HPDE6-E6E7 (cell line): ENCODE measurements around the gene C1QTNF5.
A peak's percentile ranks its signal among the peaks of the same experiment; 100 is the strongest.

Source experiments
- DNase-seq: peaks from one replicate; pipeline ENCODE4 v3.0.0; 2011; ENCODE audit warnings: missing footprints; ENCODE audit errors: extremely low spot score

Gene C1QTNF5

DNA sequence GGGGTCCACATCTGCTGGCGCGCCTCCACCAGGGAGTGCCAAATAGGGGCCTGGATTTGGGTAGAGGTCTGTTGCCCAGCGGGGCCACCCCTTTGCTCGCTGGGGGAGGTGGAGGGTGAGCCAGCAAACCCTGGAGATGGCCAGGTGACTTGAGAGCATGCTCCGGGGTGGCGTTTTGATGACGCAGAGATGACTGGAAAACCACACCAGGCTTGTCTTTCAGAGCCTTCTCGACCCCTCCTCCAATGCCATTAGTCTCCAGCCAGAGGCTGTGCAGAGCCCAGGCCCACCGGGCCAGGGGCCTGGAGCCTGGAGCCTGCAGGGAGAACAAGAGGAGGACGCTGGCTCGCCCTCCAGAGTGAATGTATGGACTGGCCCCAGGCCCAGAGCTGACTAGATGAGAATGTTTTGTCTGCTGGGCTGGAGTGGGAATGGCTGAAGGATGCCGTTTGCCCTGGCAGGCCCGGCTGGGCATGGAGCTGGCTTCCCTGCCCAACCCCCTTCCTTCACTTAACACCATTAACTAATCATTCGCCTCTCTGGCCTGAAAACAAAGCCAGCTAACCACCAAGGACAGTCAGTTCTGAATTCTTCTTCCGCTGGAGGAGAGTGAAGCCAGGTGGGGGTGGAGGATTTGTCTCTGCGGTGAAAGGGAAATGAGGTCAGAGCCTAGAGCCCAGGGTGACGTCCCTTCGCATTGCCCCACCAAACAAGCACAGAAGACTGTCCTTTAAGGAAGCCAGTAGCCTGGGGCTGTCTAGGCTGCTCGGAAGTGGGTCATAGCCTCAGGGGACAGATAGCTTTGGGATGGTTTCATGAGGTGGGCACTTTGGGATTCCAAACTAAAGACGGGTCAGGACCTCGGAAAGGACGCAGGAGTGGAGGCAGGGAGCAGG lies 22.2 kb downstream of the C1QTNF5 start:
- peak; percentile 75 for DNase-seq

DNA sequence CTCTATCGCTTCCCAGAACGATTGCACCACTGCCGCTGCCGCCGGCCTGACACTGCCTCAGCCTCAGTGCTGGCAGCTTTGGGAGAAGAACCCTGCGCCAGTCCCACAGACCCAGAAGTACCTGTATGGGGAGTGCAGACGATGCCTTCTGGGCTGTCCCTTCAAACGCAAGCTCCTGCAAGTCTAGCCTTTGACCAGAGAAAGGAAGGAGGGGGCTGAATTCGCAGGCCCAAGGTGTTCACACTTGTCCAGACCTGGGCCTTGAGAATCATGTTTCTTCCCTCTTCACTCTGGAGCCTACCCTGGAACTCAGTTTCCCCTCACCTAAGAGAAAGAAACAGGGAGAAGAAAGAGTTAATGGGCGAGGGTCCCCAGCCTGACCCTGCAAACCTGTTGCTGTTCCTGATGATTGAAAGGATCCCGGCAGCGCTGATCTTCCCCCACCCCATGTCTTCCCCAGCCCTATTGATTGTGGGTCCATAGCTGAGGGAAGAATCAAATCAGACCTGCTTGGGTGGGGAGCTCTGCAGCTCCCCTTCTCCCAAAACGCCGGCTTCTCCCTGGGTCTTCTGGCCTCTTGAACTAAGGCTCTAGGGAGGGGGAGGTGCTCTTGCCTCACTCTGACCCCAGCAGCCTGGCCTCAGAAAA lies 23.0 kb downstream of the C1QTNF5 start:
- DNase-seq = no peak

DNA sequence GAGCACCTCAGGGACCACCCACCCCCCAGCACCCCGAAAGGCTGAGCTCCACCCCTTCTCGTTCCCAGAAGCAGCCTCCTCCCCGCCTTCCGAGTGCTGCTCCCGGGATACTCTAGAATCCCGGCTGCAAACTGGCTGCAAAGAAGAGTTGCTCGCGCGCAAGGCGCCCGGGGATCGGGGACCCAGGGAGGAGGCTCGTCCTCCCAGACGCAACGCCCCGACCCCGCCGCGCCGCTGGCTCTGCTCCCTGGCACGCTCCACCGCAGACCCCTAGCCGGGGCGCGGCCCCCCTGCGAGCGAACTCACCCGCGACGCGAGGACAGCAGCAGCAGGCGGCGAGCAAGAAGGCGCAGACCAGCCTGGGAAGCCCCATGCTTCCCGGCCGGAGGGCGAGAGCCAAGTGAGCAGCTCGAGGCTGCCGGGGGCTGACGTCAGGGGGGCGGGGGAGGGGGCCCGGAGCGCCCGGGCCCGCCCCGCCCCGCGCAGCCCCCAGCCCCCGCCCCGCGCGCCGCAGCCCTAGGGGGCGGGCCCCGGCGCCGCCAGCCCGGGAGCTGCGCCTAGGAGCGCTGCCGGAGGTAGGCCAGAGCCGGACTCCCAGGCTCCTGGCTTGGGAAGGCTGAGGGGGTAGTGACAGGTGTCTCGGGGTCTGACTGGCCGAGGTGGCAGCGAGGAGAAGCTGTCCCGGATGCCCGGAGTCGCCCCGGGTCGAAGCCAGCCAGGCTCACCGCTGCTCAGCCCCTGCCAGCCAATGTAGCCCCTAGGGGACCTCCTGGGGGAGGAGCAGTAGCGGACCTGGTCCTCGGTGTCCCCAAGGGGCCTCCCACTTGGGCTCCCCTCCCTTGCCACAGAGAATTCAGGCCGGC lies 23.7 kb downstream of the C1QTNF5 start, which contains the start of gene MCAM:
TSS of gene MCAM (minus strand) at position 402 of the 863 bp plus-strand sequence. CDS start at position 373, 29 bp downstream.
- DNase-seq = no peak

DNA sequence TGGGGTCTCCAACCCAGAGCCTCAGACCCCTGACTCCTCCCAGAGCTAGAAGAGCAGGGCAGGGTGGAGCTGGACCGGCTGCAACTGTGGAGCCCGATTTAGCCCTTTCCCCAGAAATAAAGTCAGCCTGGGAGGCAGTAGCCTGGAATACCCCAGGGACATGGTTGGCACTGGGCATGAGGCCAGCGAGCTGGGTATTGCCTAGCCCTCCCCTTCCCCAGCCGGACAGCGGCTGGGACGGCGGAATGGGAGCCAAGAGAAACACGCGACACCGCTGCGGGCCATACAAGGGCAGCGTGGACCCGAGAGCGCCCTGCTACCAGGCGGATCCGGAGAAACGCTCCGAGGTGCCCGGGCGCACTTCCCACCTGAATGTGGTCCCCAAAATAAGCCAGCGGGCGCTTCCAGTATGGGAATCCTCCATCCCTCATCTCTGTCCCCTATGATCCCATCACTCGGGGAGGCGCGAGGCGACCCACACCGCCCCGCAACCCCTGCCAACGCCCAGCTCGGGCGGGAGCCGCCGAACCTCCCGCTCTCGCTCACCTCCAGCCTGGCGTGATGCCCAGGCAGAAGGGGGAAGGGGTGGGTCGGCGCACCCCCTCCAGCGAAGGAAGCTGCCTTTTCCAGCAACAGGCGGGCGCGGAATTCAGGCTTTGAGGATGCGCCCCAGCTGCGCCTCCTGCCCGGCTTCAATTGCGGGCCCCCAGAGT lies 24.5 kb downstream of the C1QTNF5 start:
- no peak for DNase-seq

DNA sequence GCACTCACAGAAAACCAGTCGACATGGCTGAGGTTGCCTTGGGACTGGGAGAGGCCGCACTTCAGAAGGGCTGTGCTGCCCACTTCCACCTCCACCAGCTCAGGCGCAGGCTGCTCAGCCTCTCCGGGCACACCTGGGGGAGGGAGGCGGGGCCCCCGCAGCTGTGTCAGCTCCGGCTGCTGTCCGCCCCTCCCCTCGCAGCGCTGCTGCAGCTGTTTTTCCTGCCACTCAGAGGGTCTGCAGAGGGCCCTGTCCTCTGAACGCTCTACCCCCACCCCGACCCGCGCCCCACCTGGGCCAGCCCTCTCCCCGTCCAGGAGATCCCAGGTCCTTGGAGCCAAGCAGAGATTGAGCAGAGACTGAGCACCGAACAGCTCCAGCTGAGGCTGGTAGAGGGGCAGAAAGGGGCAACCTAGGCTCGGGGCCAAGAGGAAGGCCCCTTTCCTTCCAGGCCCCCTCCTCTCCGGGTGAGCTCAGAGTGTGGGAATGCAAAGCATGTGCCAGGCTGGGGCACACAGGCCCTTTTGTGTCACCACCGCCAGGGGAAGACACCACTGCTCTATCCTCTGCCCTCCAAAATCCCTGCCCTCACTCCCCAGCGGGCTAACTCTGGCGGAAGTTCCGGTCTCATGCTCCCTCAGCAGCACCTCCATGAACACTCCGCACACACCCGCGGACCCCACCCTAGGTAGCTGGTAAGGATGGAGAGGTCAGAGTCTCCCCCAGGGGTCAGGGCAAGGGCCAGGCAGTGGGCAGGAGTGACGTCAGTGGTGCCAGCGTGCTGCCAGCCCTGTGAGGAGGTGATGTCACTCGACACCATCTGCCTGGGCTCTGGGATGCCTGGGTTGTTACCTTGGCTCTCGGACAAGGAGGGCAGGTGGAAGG lies 25.3 kb downstream of the C1QTNF5 start:
- no peak for DNase-seq

DNA sequence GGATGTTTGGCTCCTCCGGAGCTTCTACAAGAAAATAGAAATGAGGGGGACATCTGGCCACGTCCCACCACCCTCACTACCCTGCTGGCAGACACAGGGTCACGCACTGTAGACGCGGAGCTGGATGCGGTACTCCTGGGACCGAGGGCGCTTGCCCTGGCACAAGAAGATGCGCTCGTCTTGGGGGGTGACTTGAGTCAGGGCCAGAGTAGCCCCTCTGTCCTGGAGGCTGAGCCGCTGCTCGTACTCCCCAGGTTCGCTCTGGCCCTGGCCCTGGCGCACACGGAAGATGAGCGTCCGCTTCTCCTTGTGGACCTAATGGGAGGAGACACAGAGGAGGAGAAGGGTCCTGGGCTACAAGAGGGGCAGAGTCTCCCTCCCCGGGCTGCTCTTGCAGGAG lies 26.0 kb downstream of the C1QTNF5 start:
- no peak for DNase-seq

DNA sequence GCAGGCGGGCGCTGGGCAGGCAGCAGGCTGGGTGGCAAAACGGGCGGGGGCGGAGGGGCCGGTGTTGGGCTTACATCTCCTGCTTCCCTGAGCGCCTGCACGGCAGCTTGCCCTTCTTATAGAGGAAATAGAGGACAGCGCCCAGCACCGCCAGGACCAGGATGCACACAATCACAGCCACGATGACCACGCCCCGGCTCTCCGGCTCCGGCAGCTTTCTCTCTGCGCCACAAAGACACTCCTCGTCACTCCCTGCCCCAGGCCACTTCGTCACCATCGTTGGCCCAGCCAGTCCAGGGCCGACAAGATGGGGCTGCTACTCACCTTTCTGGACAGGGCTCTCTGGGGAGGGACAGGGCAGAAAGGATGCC lies 30.0 kb downstream of the C1QTNF5 start:
- no peak for DNase-seq

DNA sequence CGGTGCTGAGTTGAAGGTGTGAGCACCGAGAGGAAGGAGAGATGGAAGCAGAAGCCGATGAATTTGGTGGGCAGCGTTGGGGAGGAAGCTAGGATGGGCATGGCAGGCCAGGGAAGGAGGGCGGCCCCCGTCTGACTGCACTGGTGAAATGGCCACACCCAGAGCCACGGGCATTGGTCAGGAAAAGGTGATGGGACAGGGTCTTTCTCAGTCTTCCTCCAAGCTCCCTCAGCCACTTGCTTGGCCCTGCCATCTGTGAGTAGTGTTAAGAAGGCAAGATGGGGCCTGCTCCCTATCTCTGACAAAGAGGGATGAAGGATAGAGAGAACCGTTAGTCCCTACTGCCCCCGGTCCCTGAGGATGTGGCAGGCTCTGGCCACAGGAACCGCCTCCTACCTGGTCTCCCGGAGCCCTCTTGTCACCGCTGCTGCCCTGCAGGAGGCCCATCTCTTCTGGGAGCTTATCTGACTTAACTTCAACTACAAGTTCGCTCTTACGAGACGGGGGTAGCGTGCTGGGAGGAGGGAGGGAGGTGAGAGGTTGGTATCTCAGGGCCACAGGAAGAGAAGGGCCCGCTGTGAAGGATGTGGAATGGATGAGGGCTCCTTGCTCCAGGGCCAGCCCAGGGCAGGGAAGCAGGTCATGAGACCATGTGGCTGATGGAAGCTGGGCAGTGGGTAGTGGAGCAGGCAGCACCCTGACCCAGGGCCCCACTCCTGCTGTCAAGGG lies 30.6 kb downstream of the C1QTNF5 start:
- no peak for DNase-seq

DNA sequence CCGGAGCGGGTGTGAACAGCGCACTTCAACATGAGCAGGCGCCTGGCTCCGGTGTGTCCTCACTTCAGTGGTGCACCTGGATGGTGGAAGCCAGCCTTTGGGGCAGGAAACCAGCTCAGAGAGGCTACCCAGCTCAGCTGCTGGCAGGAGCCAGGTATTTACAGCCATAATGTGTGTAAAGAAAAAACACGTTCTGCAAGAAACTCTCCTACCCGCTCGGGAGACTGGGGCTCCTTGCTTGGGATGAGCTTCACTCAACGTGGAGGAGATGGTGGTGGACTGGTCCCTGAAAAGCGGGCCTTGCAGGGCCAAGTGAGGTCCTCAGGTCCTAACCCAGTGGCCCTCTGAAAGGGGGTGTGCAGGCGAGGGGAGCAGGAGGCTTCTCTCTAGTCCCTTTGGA lies 31.3 kb downstream of the C1QTNF5 start:
- DNase-seq = no peak

DNA sequence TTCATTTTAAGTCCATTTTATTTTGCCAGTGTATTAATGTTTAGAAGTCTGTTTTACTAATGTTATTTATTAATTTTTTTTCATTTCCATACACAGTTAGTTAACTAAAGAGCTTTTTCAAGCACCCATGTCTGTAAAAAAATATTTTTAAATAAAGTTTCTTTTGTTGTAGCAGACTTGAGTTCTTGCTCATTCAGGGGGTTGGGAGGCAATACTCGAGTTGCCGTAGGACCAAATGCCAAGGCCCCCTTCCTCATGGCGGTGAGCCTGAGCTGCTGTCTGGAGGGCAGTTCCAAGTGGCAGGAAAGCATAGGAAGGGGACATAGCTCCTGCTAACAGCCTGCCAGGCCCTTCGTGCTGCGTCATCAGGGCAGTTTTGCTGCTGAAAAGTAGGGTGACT lies 32.7 kb downstream of the C1QTNF5 start:
- DNase-seq = no peak

DNA sequence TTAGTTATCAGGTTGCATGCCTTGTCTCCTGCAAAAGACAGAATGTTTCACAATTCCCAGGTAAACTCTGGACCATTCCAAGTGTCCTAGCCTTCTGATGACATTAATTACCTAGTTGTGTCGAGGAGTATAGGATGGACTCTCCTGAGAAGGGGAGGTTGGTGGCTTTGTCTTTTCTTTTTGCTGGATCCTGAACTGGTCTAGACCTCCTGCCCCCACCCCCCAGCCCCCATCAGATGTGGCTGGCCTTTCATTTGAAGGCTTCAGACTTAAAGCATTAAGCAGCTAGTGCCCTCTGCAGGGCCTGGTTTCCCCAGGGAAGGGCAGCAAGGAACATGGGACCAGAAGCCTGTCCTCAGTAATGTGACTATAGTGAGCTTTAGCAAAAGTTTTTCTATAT lies 33.5 kb downstream of the C1QTNF5 start:
- no peak for DNase-seq

DNA sequence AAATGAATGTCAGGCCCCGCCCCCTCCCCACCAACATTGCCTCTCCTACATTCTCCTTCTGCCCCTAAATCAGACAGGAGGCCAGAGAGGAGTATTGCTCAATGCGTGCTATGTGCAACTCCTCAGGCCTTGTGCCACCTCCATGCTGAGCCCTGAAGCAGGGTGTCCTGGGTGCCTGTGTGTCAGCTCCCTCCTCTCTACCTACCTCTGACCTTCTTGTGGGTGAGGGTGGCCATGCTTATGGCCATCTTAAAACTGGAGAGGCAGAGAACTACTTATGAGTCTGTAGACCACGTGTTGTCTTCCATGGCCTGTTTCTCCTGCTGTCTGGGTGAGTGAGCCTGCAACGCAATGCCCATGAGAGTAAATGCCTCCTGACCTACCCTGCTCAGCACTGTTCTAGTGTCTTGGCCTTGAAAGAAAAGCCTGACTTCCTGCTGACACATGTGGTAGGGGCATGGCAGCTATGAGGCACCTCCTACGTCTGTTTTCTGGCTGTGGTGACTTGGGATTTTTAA lies 34.3 kb downstream of the C1QTNF5 start:
- no peak for DNase-seq

DNA sequence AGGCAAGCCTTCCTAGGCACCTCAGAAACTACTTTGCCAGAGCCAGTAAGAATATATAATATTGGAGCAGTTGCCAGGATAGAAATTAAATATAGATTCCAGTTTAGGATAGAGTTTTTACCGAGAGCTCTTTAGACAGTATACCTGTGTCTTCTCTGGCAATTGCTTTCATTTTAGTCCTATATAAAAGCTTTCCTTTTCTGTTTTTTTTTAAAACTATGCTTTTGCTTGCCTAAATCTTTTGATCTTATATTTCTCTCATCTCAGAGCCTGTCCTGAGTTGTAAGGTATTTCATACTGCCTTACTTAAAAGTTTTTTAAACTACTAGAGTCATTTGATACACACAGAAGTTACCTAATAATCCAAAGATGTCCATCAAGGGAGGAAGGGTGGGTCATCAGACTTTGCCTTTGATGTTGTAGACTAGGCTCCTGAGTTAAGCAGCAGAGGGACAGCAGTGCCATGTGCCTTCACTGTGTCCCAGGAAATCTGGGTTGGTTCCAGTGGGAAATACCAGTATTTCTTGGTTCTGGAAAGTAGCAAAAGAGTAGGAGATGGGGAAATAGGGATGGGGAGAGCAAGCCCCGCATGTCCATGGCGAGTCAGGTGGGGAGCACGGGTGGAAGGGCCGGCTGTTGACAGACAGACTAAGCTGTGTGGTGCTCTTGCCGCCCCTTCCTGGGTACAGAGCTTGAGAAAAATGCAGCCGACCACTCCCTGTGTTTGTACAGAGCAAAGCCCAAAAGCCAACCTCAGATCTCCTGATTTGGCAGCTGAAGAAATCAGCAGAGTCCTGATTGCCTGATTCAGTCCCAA lies 34.9 kb downstream of the C1QTNF5 start:
- DNase-seq = no peak

DNA sequence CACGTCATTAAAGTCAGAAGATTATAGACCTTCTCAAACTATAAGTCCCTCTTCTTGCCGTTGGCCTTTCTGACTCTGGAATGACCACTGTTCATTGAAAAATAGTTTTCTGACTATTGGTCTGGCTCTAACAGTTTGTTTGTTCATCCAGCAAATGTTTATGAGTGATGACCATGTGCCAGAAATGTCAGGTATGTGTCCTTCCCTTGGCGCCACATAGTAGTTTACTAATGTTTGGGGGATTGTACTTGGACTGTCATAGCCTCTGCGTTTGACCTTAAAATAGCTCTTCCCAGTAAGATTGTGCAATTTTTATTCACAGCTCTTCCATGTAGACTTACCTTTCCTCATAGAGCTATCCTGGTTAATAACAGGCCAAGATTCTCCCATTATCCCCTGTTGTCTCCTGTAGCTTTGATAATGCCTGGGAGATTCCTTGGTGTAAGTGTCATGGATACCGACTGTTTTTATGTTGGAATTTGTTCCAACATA lies 37.4 kb downstream of the C1QTNF5 start:
- DNase-seq = no peak

DNA sequence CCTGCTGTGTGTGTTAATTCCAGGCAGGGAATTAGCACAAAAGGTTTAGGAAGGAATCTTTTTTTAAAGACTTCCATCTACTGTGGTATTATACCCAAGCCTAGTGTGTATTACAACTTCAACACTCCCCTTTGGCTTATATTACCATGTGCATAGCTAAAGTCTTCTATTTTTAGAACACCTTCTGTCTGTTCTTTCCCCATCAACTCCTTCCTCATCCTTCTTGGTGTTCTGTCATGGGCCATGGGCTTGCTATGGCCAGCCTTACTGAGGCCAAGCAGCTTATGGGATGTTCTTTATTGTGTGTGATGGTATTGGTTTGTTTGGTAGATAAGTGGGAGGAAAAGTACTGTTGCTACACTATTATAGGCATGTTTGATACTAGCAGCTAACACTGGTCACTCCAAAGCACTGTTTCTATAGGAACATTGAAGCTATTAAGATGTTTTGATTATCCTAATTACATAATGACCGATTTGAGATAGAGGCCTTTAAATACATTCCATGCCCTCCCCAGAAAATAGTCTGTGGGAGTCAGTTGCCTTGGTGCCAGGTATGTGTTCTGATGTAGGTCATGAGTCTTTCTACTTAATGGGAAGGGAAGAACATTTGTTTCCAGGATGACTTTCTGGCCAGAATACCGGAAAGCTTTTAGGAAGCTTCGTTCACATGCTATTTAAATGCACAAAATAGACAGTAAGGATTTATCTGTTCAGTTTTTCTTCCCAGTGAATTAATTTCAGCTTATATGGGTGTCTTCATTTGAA lies 40.3 kb downstream of the C1QTNF5 start:
- no peak for DNase-seq

DNA sequence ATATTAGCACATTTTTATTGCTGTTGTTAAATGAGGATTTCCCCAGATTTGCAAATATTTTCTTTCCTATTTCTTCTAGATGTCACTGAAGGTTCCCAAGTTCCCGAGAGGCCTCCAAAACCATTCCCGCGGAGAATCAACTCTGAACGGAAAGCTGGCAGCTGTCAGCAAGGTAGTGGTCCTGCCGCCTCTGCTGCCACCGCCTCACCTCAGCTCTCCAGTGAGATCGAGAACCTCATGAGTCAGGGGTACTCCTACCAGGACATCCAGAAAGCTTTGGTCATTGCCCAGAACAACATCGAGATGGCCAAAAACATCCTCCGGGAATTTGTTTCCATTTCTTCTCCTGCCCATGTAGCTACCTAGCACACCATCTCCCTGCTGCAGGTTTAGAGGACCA lies 41.3 kb downstream of the C1QTNF5 start:
- DNase-seq = no peak

DNA sequence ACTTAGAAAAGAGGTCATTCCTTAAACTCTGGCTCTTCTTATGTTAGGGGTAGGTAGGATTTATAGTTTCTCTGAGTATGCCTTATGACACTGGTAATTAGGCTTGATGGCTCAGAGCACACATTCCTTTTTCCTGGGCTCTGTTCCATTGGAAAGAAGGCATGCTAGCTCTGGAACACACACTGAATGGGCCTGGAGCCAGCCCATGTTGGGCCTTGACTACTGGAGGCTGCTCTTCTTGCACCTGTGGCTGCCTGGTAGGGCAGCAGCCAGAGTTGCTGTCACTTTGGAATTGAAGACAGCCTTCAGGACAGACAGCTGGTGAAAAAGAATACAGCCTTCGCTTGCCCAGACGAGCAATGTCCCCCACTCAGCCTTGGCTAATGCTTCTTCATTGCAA lies 42.0 kb downstream of the C1QTNF5 start:
- no peak for DNase-seq

DNA sequence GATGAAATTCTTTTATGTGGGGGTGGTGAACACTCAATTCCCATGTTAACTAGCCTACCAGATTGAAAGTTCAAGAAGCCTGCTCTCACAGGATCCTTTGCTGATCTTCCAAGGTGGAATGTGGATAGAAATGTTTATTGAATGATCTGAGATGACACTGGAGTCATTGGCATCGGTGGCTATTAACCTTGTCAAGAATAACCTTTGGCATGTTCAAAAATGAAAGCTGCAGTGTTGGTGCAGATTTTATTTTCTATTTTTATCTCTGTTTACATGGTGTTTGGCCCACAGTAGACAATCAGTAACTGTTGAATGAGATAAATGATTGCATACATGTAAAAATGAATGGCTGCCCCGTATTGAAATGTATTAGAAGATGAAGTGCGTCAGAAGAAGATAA lies 42.7 kb downstream of the C1QTNF5 start:
- no peak for DNase-seq
